Islet precursor cell (in vitro differentiated cells): ENCODE measurements around the gene CCDC117.

Source experiments
- DNase-seq: peaks from one replicate; pipeline ENCODE4 v3.0.0-alpha.2; 2018

Gene CCDC117

GRCh38 chr22:28831140-28832072 is 58.9 kb downstream of the CCDC117 start:
- no peak for DNase-seq

GRCh38 chr22:28832731-28833130 is 60.2 kb downstream of the CCDC117 start:
- DNase-seq, result no peak

- DNase-seq, result no peak
Observed at GRCh38 chr22:28833276-28833923, 60.9 kb downstream of the CCDC117 start.

- no peak for DNase-seq
Observed at GRCh38 chr22:28835630-28836189, 63.2 kb downstream of the CCDC117 start.

GRCh38 chr22:28837640-28838039 is 65.1 kb downstream of the CCDC117 start:
- DNase-seq, result no peak
